PC-9 (cell line): ENCODE results near the gene MADD.

Experiments used
- EZH2 ChIP-seq: fragments of 200-600 bp; sonication (generic); IDR thresholded peaks from 2 replicates; pipeline ENCODE4 v1.8.0; 2017; ENCODE audit warnings: antibody characterized with exemption, low read depth
- TF ChIP-seq, protein P1 (sequence below): fragments of 200-600 bp; sonication (generic); conservative IDR thresholded peaks from 2 replicates; pipeline ENCODE4 v1.6.1; 2017; ENCODE audit warnings: mixed run types, antibody characterized with exemption, mild to moderate bottlenecking, moderate library complexity

DNA sequence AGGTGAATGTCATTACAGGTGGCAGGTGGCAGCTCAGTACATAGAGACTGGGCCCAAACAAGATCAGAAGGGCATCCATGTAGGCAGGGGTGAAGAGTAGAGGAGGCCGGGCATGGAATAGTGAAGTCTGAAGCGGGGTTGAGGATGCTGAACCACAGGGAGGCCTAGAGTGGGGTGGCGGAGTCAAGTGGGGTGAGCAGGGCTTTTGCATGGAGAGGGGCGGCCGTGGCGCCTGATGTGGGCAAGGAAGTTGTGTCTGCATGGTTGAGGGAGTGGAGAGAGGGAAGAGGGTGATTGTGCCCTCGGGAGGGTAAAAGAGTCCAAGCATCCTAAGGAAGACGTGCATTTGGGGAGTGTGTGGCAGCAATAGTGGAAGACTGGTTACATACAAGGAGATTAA, 40.8 kb upstream of the MADD start:
- TF ChIP-seq, protein P1, sequence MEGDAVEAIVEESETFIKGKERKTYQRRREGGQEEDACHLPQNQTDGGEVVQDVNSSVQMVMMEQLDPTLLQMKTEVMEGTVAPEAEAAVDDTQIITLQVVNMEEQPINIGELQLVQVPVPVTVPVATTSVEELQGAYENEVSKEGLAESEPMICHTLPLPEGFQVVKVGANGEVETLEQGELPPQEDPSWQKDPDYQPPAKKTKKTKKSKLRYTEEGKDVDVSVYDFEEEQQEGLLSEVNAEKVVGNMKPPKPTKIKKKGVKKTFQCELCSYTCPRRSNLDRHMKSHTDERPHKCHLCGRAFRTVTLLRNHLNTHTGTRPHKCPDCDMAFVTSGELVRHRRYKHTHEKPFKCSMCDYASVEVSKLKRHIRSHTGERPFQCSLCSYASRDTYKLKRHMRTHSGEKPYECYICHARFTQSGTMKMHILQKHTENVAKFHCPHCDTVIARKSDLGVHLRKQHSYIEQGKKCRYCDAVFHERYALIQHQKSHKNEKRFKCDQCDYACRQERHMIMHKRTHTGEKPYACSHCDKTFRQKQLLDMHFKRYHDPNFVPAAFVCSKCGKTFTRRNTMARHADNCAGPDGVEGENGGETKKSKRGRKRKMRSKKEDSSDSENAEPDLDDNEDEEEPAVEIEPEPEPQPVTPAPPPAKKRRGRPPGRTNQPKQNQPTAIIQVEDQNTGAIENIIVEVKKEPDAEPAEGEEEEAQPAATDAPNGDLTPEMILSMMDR = no peak
- no peak for TF ChIP-seq EZH2
